ENCODE data around the gene SLC27A1.
"Not testable (repeated sequence)": the region's sequence is repeated elsewhere in the genome, so short reads cannot be mapped to it uniquely, and the experiment has no call there.

Gene SLC27A1

GRCh38 chr19:17518654-17519053, 48.3 kb downstream of the SLC27A1 start:
- H3K4me1 Mint-ChIP-seq (ENCODE audit: low read depth in 2 of 2): peaks cover 16 to 17% of the 10 kb centered on the region in 2 donors
- not testable (repeated sequence) for DNase-seq, H3K27ac Mint-ChIP-seq

GRCh38 chr19:17519967-17520366, 49.6 kb downstream of the SLC27A1 start:
- no peaks in the 10 kb centered on the region for H3K27me3 Mint-ChIP-seq
- no peak for DNase-seq

More at GRCh38 chr19:17518654-17519053, 48.3 kb downstream of the SLC27A1 start:
- H3K4me3 Mint-ChIP-seq; ATAC-seq (replicated peaks); H3K27me3 Mint-ChIP-seq; H3K9me3 Mint-ChIP-seq: not testable (repeated sequence)
- H3K36me3 Mint-ChIP-seq (ENCODE audit: insufficient read depth): peaks cover 20% of the 10 kb centered on the region

GRCh38 chr19:17520865-17521264, 50.5 kb downstream of the SLC27A1 start:
- H3K4me3 Mint-ChIP-seq: no peak overlapping the region
- peaks cover 14% of the 10 kb centered on the region for H3K36me3 Mint-ChIP-seq (ENCODE audit: insufficient read depth)
- no peaks in the 10 kb centered on the region for H3K27me3 Mint-ChIP-seq
- peaks cover 19 to 22% of the 10 kb centered on the region in 2 donors for H3K4me1 Mint-ChIP-seq (ENCODE audit: low read depth in 2 of 2)
- no peak overlapping the region for H3K27ac Mint-ChIP-seq
- DNase-seq: no peak
- peaks cover 0 to 3% of the 10 kb centered on the region in 2 donors for H3K9me3 Mint-ChIP-seq
- ATAC-seq (replicated peaks): no peak

More at GRCh38 chr19:17519967-17520366, 49.6 kb downstream of the SLC27A1 start:
- no peak overlapping the region for H3K27ac Mint-ChIP-seq
- peaks cover 19 to 22% of the 10 kb centered on the region in 2 donors for H3K4me1 Mint-ChIP-seq (ENCODE audit: low read depth in 2 of 2)
- ATAC-seq (replicated peaks): no peak
- peaks cover 0 to 3% of the 10 kb centered on the region in 2 donors for H3K9me3 Mint-ChIP-seq
- peaks cover 20% of the 10 kb centered on the region for H3K36me3 Mint-ChIP-seq (ENCODE audit: insufficient read depth)
- H3K4me3 Mint-ChIP-seq: no peak overlapping the region

- peaks cover 0 to under 1% of the 10 kb centered on the region in 2 donors for H3K27me3 Mint-ChIP-seq
- H3K4me3 Mint-ChIP-seq: peak overlapping the region; percentile 76 to 78
- no peaks in the 10 kb centered on the region for H3K9me3 Mint-ChIP-seq
- ATAC-seq (replicated peaks) (peak; percentile 91), DNase-seq (peak; percentile 27 to 39 (median 28))
- peak overlapping the region; percentile 81 to 92 for H3K27ac Mint-ChIP-seq
- H3K4me1 Mint-ChIP-seq (ENCODE audit: low read depth in 2 of 2): peaks cover 19 to 22% of the 10 kb centered on the region in 2 donors
- peaks cover 5% of the 10 kb centered on the region for H3K36me3 Mint-ChIP-seq (ENCODE audit: insufficient read depth)
Measured at GRCh38 chr19:17522988-17523872, 52.9 kb downstream of the SLC27A1 start.

- no peaks in the 10 kb centered on the region for H3K9me3 Mint-ChIP-seq
- H3K27ac Mint-ChIP-seq: peak overlapping the region; percentile 81 to 92
- ATAC-seq (replicated peaks): no peak
- H3K36me3 Mint-ChIP-seq (ENCODE audit: insufficient read depth): peaks cover 10% of the 10 kb centered on the region
- DNase-seq: no peak
- peaks cover 0 to 9% of the 10 kb centered on the region in 2 donors for H3K27me3 Mint-ChIP-seq
- peak overlapping the region in 1 of 2 donors; percentile 6 for H3K4me3 Mint-ChIP-seq
- H3K4me1 Mint-ChIP-seq (ENCODE audit: low read depth in 2 of 2): peaks cover 19 to 27% of the 10 kb centered on the region in 2 donors
Measured at GRCh38 chr19:17524651-17525050, 54.3 kb downstream of the SLC27A1 start.

- peak overlapping the region in 1 of 2 donors; percentile 81 for H3K27ac Mint-ChIP-seq
- peaks cover 10% of the 10 kb centered on the region for H3K36me3 Mint-ChIP-seq (ENCODE audit: insufficient read depth)
- H3K27me3 Mint-ChIP-seq: peaks cover 0 to 9% of the 10 kb centered on the region in 2 donors
- H3K4me3 Mint-ChIP-seq: peak overlapping the region in 1 of 2 donors; percentile 6
- peaks cover 19 to 27% of the 10 kb centered on the region in 2 donors for H3K4me1 Mint-ChIP-seq (ENCODE audit: low read depth in 2 of 2)
- no peaks in the 10 kb centered on the region for H3K9me3 Mint-ChIP-seq
- DNase-seq: no peak
- no peak for ATAC-seq (replicated peaks)
Measured at GRCh38 chr19:17525141-17525540, 54.8 kb downstream of the SLC27A1 start.

- H3K36me3 Mint-ChIP-seq (ENCODE audit: insufficient read depth): peaks cover 10% of the 10 kb centered on the region
- ATAC-seq (replicated peaks): peak; percentile 28
- H3K4me1 Mint-ChIP-seq (ENCODE audit: low read depth in 2 of 2): peaks cover 19 to 27% of the 10 kb centered on the region in 2 donors
- H3K27me3 Mint-ChIP-seq: peaks cover 0 to 9% of the 10 kb centered on the region in 2 donors
- DNase-seq: no peak
- H3K27ac Mint-ChIP-seq: peak overlapping the region in 1 of 2 donors; percentile 26
- no peak overlapping the region for H3K4me3 Mint-ChIP-seq
- H3K9me3 Mint-ChIP-seq: no peaks in the 10 kb centered on the region
Measured at GRCh38 chr19:17526922-17527321, 56.6 kb downstream of the SLC27A1 start.

GRCh38 chr19:17527326-17527725, 57.0 kb downstream of the SLC27A1 start:
- Mint-ChIP-seq H3K36me3 (ENCODE audit: insufficient read depth) (peaks cover 10% of the 10 kb centered on the region), H3K4me3 (no peak overlapping the region), H3K27me3 (peaks cover 0 to 9% of the 10 kb centered on the region in 2 donors), H3K4me1 (ENCODE audit: low read depth in 2 of 2) (peaks cover 19 to 27% of the 10 kb centered on the region in 2 donors), H3K9me3 (no peaks in the 10 kb centered on the region), H3K27ac (no peak overlapping the region)
- ATAC-seq (replicated peaks) (no peak), DNase-seq (no peak)

GRCh38 chr19:17528610-17529009, 58.3 kb downstream of the SLC27A1 start:
- H3K9me3 Mint-ChIP-seq: no peaks in the 10 kb centered on the region
- DNase-seq (no peak), ATAC-seq (replicated peaks) (no peak)
- peaks cover 0 to 9% of the 10 kb centered on the region in 2 donors for H3K27me3 Mint-ChIP-seq
- peaks cover 7 to 14% of the 10 kb centered on the region in 2 donors for H3K4me1 Mint-ChIP-seq (ENCODE audit: low read depth in 2 of 2)
- H3K36me3 Mint-ChIP-seq (ENCODE audit: insufficient read depth): peaks cover 10% of the 10 kb centered on the region
- H3K4me3 Mint-ChIP-seq: peak overlapping the region in 1 of 2 donors; percentile 35
- no peak overlapping the region for H3K27ac Mint-ChIP-seq

- ATAC-seq (replicated peaks) (no peak), DNase-seq (no peak)
- Mint-ChIP-seq H3K4me3 (no peak overlapping the region), H3K27ac (no peak overlapping the region), H3K27me3 (peaks cover 0 to 9% of the 10 kb centered on the region in 2 donors), H3K4me1 (ENCODE audit: low read depth in 2 of 2) (peaks cover 0 to 7% of the 10 kb centered on the region in 2 donors), H3K9me3 (no peaks in the 10 kb centered on the region), H3K36me3 (ENCODE audit: insufficient read depth) (peaks cover 13% of the 10 kb centered on the region)
Measured at GRCh38 chr19:17529239-17530158, 59.2 kb downstream of the SLC27A1 start.

- no peak for ATAC-seq (replicated peaks)
- H3K4me3 Mint-ChIP-seq: no peak overlapping the region
- no peaks in the 10 kb centered on the region for H3K9me3 Mint-ChIP-seq
- H3K27ac Mint-ChIP-seq: no peak overlapping the region
- H3K27me3 Mint-ChIP-seq: peaks cover 0 to 9% of the 10 kb centered on the region in 2 donors
- peaks cover 13% of the 10 kb centered on the region for H3K36me3 Mint-ChIP-seq (ENCODE audit: insufficient read depth)
- H3K4me1 Mint-ChIP-seq (ENCODE audit: low read depth in 2 of 2): peaks cover 0 to 4% of the 10 kb centered on the region in 2 donors
- no peak for DNase-seq
Measured at GRCh38 chr19:17530586-17530985, 60.3 kb downstream of the SLC27A1 start.

- H3K9me3 Mint-ChIP-seq: no peaks in the 10 kb centered on the region
- H3K27ac Mint-ChIP-seq: no peak overlapping the region
- ATAC-seq (replicated peaks): no peak
- peaks cover 0 to 9% of the 10 kb centered on the region in 2 donors for H3K27me3 Mint-ChIP-seq
- H3K4me3 Mint-ChIP-seq: no peak overlapping the region
- DNase-seq: no peak
- peaks cover 0 to 4% of the 10 kb centered on the region in 2 donors for H3K4me1 Mint-ChIP-seq (ENCODE audit: low read depth in 2 of 2)
- H3K36me3 Mint-ChIP-seq (ENCODE audit: insufficient read depth): peaks cover 8% of the 10 kb centered on the region
Measured at GRCh38 chr19:17532116-17532515, 61.8 kb downstream of the SLC27A1 start.

- H3K4me1 Mint-ChIP-seq (ENCODE audit: low read depth in 2 of 2): peaks cover 0 to 4% of the 10 kb centered on the region in 2 donors
- ATAC-seq (replicated peaks): no peak
Measured at GRCh38 chr19:17532557-17532956, 62.2 kb downstream of the SLC27A1 start.

More at GRCh38 chr19:17532557-17532956, 62.2 kb downstream of the SLC27A1 start:
- no peak overlapping the region for H3K4me3 Mint-ChIP-seq
- H3K27me3 Mint-ChIP-seq: peaks cover 0 to 9% of the 10 kb centered on the region in 2 donors
- DNase-seq: no peak
- H3K27ac Mint-ChIP-seq: no peak overlapping the region
- peaks cover 8% of the 10 kb centered on the region for H3K36me3 Mint-ChIP-seq (ENCODE audit: insufficient read depth)
- no peaks in the 10 kb centered on the region for H3K9me3 Mint-ChIP-seq

Measured in effector memory CD8-positive, alpha-beta T cell (primary cell).